Vagina (tissue), 2 donors: Measurements from ENCODE around the gene NEIL1.

Experiments
- POLR2A ChIP-seq, 2 donors: fragments of 450-650 bp; IDR thresholded peaks; one replicate each; pipeline ENCODE4 v1.6.1; 2017; ENCODE audit warnings: antibody characterized with exemption in 2 of 2, mild to moderate bottlenecking in 2 of 2, moderate library complexity in 2 of 2
- POLR2AphosphoS5 ChIP-seq, 2 donors: sonication (generic); formaldehyde crosslinking; IDR thresholded peaks; one replicate each; pipeline ENCODE4 v1.9.0; 2017; ENCODE audit warnings: antibody characterized with exemption in 2 of 2, mild to moderate bottlenecking in 2 of 2, low read depth in 1 of 2; ENCODE audit not compliant: insufficient read depth in 1 of 2
- TF ChIP-seq, protein P1 (sequence below), 3 experiments: fragments of 450-650 bp in 2 of 3; fragments of 200-600 bp in 1 of 3; sonication (generic) in 1 of 3; IDR thresholded peaks; one replicate each; pipeline ENCODE4 v1.5.1; 2017 to 2019; ENCODE audit warnings: antibody characterized with exemption in 3 of 3, mild to moderate bottlenecking in 2 of 3, moderate library complexity in 2 of 3

DNA sequence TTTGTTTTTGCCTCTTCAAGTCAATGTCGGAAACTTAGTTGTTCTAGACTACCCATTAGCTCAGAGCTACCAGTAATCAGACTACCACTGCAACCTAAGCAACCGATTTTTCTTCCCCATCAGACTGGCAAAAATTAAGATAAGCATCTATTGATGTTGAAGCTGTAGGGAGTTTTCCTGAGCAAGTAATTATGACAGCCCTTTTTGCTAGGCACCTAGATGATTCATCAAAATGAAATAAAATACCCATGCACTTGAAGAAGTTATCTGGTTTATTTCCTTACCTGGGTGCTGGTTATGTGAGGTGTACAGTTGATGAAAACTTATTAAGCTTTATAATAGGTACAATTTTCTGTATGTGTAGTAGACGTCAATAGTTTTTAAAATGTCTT lies 11.5 kb upstream of the NEIL1 start:
- TF ChIP-seq, protein P1, sequence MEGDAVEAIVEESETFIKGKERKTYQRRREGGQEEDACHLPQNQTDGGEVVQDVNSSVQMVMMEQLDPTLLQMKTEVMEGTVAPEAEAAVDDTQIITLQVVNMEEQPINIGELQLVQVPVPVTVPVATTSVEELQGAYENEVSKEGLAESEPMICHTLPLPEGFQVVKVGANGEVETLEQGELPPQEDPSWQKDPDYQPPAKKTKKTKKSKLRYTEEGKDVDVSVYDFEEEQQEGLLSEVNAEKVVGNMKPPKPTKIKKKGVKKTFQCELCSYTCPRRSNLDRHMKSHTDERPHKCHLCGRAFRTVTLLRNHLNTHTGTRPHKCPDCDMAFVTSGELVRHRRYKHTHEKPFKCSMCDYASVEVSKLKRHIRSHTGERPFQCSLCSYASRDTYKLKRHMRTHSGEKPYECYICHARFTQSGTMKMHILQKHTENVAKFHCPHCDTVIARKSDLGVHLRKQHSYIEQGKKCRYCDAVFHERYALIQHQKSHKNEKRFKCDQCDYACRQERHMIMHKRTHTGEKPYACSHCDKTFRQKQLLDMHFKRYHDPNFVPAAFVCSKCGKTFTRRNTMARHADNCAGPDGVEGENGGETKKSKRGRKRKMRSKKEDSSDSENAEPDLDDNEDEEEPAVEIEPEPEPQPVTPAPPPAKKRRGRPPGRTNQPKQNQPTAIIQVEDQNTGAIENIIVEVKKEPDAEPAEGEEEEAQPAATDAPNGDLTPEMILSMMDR (IDR thresholded peaks at IDR 0.05), result no peak
- no peak for TF ChIP-seq POLR2A (IDR thresholded peaks at IDR 0.05)
- no peak for TF ChIP-seq POLR2AphosphoS5 (IDR thresholded peaks at IDR 0.05; ENCODE audit: insufficient read depth in 1 of 2, low read depth in 1 of 2)
